NCI-H1105 (cell line): Measurements from ENCODE around the gene EPO.
"Not testable (repeated sequence)": the region's sequence is repeated elsewhere in the genome, so short reads cannot be mapped to it uniquely, and the experiment has no call there.

ENCODE experiments used
- DNase-seq: peaks from one replicate; lab custom pipeline; 2025; lab: John Stamatoyannopoulos, UW

EPO gene

DNA sequence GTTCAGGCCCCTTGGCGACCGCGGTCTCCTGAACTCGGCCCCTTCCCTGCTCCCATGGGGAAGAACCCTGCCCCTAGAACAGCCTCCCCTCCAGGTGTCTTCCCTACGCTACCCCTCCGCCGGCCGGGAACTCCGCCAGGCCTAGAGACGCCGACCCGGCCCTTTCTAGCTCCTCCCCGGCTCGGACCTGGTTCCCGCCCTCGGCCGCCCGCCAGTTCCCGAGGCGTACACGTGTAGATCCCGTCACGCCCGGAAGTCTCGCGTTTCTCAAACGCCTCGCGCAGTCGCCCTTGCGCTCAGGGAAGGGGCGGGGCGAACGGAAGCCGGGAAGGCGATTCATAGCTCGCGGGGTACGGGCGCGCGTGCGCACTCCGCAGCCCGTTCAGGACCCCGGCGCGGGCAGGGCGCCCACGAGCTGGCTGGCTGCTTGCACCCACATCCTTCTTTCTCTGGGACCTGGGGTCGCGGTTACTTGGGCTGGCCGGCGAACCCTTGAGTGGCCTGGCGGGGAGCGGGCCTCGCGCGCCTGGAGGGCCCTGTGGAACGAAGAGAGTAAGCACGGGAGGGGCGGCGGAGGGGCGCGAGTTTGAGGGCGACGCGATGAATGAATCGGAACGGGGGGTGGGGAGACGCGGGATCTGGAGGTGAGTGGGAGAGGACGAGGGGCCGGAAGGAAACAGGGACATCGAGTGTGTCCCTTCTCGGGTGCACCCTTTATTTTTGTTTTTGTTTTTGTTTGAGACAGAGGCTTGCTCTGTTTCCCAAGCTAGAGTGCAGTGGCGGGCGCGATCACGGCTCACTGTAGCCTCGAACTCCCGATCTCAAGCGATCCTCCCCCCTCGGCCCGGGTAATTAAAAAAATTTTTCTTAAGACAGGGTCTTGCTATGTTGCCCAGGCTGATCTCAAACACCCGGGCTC, 14.3 kb upstream of the EPO start, which contains the start of gene POP7:
Gene POP7 (plus strand): TSS at position 369 of the 919 bp plus-strand sequence. CDS start 710 bp downstream, outside the sequence.
- DNase-seq = peak; percentile 97

DNA sequence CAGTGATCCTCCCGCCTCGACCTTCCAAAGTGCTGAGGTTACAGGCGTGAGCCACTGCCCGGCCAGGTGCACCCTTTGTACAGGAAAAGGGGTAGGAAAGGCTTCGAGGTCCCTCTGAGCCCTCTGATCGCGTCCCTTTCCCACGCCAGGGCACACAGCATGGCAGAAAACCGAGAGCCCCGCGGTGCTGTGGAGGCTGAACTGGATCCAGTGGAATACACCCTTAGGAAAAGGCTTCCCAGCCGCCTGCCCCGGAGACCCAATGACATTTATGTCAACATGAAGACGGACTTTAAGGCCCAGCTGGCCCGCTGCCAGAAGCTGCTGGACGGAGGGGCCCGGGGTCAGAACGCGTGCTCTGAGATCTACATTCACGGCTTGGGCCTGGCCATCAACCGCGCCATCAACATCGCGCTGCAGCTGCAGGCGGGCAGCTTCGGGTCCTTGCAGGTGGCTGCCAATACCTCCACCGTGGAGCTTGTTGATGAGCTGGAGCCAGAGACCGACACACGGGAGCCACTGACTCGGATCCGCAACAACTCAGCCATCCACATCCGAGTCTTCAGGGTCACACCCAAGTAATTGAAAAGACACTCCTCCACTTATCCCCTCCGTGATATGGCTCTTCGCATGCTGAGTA, 13.5 kb upstream of the EPO start:
- DNase-seq = no peak

DNA sequence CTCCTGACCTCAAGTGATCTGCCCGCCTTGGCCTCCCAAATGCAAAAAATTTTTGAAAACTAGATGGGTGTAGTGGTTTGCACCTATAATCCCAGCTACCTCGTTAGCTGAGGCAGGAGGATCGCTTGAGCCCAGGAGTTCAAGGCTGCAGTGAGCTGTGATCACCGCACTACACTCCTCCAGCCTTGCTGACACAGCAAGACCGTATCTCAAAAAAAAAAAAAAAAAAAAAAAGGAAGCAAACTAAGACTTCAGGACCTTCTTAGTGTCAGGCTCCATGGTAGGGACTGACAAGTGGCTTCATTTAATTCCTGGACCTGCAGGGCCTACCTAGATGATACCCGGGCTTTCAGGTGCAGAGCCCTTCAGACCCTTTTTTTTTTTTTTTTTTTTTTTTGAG, 11.9 kb upstream of the EPO start:
- DNase-seq = no peak

DNA sequence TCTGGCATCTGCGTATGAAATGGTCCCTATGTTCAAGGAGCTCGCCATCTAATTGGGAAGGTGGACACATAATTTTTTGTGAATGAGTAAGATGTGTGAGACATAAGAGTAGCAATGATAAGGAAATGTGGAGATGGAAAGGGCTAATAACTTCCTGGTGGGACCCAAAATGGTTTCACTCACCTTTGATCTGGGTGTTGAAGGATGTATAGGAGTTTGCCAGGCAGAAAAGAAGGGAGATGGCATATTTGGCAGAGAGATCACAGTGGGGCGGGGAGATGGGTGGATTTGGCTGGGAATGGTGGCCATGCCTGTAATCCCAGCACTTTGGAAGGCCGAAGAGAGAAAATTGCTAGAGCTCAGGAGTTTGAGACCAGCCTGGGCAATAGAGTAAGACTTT, 9.8 kb upstream of the EPO start:
- DNase-seq = no peak

DNA sequence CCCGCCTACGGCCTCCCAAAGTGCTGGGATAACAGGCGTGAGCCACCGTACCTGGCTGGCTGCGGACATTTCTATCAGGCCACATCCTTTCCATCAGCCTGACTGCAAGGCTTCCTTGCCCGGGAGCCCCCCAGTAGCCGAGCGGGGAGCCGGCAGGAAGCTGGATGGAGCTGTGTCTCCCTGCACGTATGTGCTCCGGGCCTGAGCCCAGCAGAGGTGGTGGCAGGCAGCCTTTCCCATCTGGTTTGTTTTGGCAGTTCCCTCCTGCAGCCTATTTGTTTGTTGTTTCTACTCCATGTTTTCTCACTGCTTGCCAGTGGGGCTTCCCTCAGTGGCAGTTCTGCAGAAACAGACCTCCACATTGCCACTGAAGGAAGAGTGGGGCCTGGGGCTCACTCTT, 8.9 kb upstream of the EPO start:
- DNase-seq = no peak

DNA sequence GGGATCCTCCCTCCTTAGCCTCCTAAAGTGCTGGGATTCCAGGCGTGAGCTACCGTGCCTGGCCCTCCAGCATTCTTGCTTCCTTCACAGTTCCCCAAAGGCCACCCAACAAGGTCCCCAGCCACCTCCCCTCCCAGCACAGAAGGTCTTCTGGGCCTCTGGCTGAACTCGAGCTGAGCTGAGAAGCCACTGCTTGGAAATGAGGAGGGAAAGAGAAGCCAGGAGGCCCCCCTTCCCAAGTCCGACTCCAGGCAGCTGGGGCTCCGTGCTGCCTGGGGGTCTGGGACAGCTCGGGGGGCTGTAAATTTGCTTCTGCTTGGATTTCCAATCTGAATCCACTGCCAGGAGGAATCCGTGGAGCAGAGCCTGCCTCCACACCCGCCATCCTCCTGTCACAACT, 5.5 kb upstream of the EPO start:
- no peak for DNase-seq

DNA sequence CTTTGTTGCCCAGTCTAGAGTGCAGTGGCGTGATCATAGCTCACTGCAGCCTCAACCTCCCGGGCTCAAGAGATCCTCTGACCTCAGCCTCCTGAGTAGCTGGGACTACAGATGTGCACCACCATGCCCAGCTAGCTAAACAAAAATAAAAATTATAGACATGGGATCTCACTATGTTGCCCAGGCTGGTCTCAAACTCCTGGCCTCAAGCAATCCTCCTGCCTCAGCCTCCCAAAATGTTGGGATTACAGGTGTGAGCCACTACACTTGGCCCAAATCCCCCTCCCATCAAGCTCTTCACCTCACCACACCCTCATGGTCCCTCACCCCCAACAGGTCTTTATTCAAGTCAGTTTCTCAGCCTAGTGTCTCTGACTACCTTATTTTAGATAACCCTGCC, 3.2 kb upstream of the EPO start:
- not testable (repeated sequence) for DNase-seq

DNA sequence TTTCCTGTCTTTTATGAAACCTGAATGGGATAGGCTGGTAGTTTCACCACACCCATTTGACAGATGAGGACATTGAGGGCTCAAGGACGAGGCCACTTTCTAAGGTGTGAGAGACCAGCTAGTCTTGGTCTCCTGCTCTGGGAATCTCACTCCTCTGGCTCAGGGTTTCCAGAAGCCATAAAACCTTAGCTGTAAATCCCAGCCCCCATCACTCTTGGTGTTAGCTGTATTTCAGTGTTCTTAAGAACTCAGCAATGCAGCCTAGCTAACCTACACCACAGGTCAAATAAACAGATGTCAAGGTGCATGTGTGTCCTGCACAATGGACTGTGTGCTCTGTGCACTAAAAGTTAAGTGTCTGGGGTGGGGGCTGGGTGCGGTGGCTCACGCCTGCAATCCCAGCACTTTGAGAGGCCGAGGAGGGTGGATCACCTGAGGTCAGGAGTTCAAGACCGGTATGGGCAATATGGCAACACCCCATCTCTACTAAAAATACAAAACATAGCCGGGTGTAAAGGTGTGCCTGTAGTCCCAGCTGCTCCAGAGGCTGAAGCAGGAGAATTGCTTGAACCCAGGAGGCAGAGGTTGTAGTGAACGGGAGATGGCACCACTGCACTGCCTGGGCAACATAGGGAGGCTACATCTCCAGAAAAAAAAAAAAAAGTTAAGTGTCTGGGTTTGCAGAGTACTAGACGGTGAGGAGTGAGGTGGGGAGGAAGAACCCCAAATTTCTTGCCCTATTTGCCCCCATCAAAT, 567 bp upstream of the EPO start:
- DNase-seq = no peak

DNA sequence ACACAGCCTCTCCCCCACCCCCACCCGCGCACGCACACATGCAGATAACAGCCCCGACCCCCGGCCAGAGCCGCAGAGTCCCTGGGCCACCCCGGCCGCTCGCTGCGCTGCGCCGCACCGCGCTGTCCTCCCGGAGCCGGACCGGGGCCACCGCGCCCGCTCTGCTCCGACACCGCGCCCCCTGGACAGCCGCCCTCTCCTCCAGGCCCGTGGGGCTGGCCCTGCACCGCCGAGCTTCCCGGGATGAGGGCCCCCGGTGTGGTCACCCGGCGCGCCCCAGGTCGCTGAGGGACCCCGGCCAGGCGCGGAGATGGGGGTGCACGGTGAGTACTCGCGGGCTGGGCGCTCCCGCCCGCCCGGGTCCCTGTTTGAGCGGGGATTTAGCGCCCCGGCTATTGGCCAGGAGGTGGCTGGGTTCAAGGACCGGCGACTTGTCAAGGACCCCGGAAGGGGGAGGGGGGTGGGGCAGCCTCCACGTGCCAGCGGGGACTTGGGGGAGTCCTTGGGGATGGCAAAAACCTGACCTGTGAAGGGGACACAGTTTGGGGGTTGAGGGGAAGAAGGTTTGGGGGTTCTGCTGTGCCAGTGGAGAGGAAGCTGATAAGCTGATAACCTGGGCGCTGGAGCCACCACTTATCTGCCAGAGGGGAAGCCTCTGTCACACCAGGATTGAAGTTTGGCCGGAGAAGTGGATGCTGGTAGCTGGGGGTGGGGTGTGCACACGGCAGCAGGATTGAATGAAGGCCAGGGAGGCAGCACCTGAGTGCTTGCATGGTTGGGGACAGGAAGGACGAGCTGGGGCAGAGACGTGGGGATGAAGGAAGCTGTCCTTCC, 620 bp downstream of the EPO start:
- DNase-seq = no peak

DNA sequence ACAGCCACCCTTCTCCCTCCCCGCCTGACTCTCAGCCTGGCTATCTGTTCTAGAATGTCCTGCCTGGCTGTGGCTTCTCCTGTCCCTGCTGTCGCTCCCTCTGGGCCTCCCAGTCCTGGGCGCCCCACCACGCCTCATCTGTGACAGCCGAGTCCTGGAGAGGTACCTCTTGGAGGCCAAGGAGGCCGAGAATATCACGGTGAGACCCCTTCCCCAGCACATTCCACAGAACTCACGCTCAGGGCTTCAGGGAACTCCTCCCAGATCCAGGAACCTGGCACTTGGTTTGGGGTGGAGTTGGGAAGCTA, 1.2 kb downstream of the EPO start:
- DNase-seq = no peak

DNA sequence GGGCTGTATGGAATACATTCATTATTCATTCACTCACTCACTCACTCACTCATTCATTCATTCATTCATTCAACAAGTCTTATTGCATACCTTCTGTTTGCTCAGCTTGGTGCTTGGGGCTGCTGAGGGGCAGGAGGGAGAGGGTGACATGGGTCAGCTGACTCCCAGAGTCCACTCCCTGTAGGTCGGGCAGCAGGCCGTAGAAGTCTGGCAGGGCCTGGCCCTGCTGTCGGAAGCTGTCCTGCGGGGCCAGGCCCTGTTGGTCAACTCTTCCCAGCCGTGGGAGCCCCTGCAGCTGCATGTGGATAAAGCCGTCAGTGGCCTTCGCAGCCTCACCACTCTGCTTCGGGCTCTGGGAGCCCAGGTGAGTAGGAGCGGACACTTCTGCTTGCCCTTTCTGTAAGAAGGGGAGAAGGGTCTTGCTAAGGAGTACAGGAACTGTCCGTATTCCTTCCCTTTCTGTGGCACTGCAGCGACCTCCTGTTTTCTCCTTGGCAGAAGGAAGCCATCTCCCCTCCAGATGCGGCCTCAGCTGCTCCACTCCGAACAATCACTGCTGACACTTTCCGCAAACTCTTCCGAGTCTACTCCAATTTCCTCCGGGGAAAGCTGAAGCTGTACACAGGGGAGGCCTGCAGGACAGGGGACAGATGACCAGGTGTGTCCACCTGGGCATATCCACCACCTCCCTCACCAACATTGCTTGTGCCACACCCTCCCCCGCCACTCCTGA, 2.4 kb downstream of the EPO start:
- DNase-seq = no peak

DNA sequence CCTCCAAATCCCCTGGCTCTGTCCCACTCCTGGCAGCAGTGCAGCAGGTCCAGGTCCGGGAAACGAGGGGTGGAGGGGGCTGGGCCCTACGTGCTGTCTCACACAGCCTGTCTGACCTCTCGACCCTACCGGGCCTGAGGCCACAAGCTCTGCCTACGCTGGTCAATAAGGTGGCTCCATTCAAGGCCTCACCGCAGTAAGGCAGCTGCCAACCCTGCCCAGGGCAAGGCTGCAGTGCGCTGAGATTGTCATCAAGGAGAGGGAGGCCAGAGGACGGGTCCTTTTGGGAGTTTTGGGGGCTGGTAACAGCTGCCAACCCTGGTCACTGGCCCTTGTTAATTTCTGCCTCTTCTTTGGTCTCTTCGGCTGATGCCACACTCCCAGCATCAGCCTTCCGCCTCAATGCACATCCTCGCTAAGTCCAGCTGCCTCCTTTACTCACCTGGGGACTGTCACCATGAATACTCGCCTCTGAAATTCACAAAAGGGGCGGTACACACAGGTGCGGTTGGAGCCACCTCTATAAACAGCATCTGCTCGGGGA, 3.5 kb downstream of the EPO start:
- no peak for DNase-seq

DNA sequence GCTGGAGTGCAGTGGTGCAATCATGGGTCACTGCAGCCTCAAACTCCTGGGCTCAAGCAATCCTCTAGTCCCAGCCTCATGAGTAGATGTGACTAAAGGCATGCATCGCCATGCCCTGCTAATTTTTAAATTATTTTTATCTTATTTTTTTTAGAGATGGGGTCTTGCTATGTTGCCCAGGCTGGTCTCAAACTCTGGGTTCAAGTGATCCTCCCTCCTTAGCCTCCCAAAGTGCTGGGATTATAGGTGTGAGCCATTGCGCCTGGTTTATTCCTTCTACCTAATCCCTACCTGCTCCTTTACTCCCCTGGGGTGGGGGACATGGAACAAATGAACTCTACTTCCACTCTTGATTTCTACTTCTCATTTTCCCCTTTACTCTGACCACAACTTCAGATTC, 4.1 kb downstream of the EPO start:
- DNase-seq = not testable (repeated sequence)

DNA sequence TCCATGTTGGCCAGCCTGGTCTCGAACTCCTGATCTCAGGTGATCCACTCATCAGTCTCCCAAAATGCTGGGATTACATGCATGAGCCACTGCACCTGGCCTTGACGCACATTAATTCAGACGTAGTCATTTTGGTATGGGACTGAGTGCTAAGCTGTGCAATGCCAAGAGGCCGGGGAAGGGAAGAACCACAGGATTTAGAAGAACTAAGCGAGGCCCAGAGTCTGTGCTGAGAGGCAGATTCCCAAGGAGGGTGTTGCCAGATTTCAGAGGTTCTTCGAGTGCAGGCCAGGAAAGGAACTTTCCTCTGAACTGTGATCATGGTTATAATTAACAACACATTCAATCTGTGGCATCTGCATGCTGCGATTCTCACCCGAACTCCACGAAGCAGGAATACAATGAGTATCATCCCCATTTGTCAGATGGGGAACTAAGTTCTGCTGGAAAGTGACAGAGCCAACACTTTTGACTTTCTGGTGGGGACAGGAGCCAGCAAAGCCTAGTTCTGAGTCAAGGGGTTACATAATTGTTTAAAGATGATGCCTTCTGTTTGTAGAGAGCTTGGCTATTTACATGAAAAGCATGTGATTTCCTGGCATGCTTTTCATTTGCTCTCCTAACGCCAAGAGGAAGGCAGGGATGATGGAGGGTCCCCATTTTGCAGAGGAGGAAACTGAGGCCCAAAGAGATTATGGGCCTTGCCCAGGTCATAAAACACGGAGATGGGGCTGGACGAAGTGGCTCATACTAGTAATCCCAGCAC, 6.9 kb downstream of the EPO start:
- DNase-seq = no peak

DNA sequence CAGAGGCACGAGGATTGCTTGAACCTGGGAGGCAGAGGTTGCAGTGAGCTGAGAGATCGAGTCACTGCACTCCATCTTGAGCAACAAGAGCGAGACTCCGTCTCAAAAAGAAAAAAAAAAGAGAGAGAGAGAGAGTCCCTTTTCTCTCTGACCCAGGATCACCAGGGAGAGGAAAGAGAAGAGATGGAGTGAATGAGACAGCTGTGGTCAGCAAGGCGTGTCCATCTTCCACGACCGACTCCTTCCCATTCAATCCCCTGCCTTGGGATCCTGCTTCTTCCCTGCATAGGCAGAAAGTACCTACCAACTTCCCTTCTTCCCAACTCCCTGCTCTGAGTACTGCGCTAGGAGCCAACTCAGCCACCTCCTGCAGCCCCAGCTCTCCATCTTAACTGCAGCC, 7.9 kb downstream of the EPO start:
- no peak for DNase-seq

DNA sequence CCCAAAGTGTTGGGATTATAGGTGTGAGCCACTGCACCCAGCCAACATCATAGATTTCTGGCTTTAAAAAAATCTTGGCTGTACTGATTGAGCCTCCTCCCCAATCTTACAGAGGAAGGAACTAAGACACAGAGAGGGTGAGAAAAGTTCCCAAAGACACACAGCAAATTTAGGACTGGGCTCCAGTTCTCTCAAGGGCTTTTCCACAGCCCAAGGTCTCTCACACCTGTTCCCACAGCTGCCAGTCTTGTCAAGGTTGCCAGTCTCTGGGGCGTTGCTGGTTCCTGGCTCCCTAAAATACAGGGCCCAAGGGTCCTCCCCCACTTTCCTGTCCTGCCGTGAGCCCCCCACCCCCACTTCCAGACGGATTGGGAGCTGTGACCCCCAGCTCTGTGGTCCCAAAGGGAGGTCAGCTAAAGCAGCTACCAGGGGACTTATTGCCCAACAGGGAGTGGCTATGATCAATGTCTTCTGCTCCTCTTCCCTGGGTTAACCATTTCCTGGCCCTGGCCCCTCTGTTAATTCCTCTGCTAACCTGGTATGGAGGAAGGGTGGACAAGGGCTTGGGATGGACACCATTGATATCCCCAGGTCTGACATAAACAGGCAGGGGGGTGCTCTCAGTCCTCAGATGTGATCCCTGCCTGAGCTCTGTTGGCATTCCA, 10.0 kb downstream of the EPO start:
- DNase-seq = no peak

DNA sequence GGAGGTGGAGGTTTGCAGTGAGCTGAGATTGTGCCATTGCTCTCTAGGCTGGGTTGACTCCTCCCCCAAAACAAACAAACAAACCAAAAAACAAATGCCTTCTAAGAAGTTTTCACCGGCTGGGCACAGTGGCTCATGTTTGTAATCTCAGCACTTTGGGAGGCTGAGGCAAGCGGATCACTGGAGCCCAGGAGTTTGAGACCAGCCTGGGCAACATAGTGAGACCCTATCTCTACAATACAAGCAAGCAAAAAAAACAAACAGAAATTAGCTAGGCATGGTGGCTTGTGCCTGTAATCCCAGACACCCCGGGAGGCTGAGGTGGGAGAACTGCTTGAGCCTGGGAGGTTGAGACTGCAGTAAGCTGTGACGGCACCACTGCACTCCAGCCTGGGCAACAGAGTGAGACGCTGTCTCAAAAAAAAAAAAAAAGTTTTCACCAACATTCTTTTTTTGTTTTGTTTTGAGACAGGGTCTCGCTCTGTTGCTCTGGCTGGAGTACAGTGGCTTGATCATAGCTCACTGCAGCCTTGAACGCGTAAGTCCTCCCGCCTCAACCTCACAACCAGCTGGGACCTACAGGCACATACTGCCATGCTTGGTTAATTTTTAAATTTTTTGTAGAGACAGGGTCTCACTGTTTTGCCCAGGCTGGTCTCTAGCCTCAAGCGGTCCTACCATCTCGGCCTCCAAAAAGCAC, 11.8 kb downstream of the EPO start:
- DNase-seq = no peak

DNA sequence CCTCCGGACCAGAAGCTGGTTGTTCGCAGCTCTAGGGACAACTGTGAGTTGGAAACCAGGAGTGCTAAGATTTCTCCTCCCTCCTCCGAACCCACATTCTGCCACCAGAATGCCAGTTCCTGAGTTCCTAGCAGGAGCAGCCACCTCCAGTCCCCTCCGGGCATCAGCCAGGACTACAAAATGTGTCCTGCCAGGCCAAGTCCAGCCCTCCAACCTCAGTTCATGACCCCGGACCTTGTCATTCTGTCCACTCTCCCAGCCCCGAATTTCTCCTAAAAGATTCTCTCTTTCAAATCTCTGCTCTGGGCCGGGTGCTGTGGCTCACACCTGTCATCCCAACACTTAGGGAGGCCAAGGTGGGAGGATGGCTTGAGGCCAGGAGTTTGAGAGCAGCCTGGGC, 15.5 kb downstream of the EPO start:
- DNase-seq = no peak

DNA sequence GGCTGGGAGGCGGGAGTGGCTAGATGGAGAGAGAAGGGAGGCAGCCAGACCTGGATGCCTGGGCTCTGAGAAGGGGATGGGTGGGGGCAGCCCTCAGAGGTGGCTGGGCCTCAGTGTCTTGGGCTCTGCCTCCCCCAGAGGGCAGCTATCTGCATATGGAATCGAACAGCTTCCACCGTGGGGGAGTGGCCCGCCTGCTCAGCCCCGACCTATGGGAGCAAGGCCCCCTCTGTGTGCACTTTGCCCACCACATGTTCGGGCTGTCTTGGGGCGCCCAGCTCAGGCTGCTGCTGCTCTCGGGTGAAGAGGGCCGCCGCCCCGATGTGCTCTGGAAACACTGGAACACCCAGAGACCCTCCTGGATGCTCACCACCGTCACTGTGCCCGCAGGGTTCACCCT, 16.4 kb downstream of the EPO start:
- DNase-seq = no peak
